ENCODE measurements around the gene PTPN4. TPM values are rescaled to one million over a fixed set of nuclear protein-coding genes. Genes with fewer than 3 reads are reported as not detected.

The PTPN4 gene
- total RNA-seq, 6 donors from 2014 or later, result 15.3 to 112 (median 35.9) TPM

GRCh38 chr2:119826370-119826961, 66.7 kb downstream of the PTPN4 start:
- 72 to 75% methylated on average over 5 of the region's 5 CpGs for WGBS, 2 donors
- TF ChIP-seq POLR2A (IDR thresholded peaks at IDR 0.05) (no peak), EP300 (IDR thresholded peaks at IDR 0.05) (no peak), POLR2AphosphoS5 (IDR thresholded peaks at IDR 0.05) (no peak)
- TF ChIP-seq, protein P1, sequence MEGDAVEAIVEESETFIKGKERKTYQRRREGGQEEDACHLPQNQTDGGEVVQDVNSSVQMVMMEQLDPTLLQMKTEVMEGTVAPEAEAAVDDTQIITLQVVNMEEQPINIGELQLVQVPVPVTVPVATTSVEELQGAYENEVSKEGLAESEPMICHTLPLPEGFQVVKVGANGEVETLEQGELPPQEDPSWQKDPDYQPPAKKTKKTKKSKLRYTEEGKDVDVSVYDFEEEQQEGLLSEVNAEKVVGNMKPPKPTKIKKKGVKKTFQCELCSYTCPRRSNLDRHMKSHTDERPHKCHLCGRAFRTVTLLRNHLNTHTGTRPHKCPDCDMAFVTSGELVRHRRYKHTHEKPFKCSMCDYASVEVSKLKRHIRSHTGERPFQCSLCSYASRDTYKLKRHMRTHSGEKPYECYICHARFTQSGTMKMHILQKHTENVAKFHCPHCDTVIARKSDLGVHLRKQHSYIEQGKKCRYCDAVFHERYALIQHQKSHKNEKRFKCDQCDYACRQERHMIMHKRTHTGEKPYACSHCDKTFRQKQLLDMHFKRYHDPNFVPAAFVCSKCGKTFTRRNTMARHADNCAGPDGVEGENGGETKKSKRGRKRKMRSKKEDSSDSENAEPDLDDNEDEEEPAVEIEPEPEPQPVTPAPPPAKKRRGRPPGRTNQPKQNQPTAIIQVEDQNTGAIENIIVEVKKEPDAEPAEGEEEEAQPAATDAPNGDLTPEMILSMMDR (IDR thresholded peaks at IDR 0.05), result peak in 4 of 6 experiments; percentile 12 to 32 (median 14)
- H3K9me3 ChIP-seq, result peaks cover 0 to 9% (median 0%) of the 10 kb centered on the region in 4 donors
- DNase-seq (no peak), ATAC-seq (ENCODE audit: low FRiP score in 2 of 2) (peak in 1 of 2 donors; percentile 63)
- no peak overlapping the region for H3K27ac ChIP-seq
- peaks cover 0 to 6% (median 0%) of the 10 kb centered on the region in 4 donors for H3K36me3 ChIP-seq
- H3K27me3 ChIP-seq, result no peaks in the 10 kb centered on the region
- no peak overlapping the region for H3K4me3 ChIP-seq
- no peaks in the 10 kb centered on the region for H3K4me1 ChIP-seq

DNA sequence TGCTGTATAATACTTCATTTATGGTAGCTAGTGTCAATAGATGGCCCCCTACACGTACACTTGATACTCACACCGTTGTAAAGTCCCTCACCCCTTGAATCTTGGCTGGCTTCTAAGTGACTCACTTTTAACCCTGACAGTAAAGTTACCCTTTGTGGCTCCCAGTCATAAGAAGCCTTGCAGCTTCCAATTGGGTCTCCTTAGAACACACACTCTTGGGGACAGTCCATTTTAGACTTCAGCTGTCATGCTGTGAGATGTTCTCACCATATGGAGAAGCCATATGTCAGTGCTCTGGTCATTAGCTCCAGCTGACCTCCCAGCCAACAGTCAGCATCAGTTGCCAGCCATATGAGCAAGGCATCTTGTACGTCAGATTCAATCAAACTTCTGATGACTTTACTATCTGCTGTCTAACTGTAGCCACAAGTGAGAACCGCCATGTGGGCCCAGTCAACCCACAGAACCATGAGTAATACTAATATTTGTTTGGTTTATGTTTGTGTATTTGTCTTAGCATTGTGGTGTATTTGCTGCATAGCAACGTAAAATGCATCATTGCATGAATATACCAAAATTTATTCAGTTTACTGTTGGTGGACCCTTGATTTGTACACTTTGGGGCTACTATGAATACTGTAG, 68.3 kb downstream of the PTPN4 start:
- peaks cover 0 to 9% (median 0%) of the 10 kb centered on the region in 4 donors for H3K9me3 ChIP-seq
- 70 to 82% methylated on average over 5 of the region's 5 CpGs for WGBS, 2 donors
- H3K4me3 ChIP-seq, result no peak overlapping the region
- ATAC-seq (ENCODE audit: low FRiP score in 2 of 2) (no peak), DNase-seq (no peak)
- no peaks in the 10 kb centered on the region for H3K27me3 ChIP-seq
- H3K36me3 ChIP-seq, result peaks cover 0 to 6% (median 0%) of the 10 kb centered on the region in 4 donors
- no peak overlapping the region for H3K27ac ChIP-seq
- TF ChIP-seq POLR2A (IDR thresholded peaks at IDR 0.05), result no peak
- no peak for TF ChIP-seq POLR2AphosphoS5 (IDR thresholded peaks at IDR 0.05)
- no peak for TF ChIP-seq EP300 (IDR thresholded peaks at IDR 0.05)
- TF ChIP-seq, protein P1 (IDR thresholded peaks at IDR 0.05), result no peak
- H3K4me1 ChIP-seq, result no peaks in the 10 kb centered on the region

DNA sequence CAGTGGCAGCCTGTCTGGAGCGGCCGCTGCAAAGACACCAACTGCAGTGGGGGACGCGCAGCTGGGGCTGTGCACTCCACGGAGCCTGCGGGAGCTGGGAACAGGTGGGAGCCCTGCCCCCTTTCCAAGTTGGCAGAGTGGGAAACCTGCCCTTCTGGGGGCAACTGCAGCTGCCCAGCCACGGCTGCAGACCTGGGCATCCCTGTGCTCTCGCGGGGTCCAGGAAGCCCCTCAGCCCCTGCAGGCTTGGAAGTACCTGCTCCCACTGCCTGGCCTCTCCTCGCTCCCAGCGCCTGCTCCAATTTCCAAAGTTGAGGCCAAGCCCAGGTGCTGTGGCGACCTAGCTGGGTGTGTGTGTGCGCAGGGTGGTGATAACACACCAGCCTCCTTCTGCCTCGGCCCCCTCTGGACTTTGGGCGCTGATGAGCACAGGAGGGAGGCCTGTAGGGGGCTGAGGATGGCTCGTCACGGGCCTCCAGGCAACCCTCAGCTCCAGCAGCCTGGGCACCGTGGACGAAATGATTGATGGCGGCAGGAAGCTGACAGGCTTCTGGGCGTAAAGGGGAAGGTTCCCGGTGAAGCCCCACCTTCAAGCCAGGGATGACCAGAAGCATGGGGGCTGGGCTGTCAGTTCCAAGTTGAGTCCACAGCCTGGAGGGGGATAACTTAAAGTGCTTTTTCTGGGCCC, 76.9 kb downstream of the PTPN4 start:
- H3K27me3 ChIP-seq, result no peaks in the 10 kb centered on the region
- TF ChIP-seq POLR2AphosphoS5 (IDR thresholded peaks at IDR 0.05) (no peak), EP300 (IDR thresholded peaks at IDR 0.05) (no peak), POLR2A (IDR thresholded peaks at IDR 0.05) (no peak)
- TF ChIP-seq, protein P1 (IDR thresholded peaks at IDR 0.05), result no peak
- no peaks in the 10 kb centered on the region for H3K9me3 ChIP-seq
- peaks cover 2 to 9% (median 4%) of the 10 kb centered on the region in 4 donors for H3K4me1 ChIP-seq
- no peak overlapping the region for H3K27ac ChIP-seq
- no peak overlapping the region for H3K4me3 ChIP-seq
- peak; percentile 17 to 30 for ATAC-seq (ENCODE audit: low FRiP score in 2 of 2)
- DNase-seq, result peak in 1 of 2 donors; percentile 49
- 88 to 93% methylated on average over 14 to 22 of the region's 22 CpGs for WGBS, 2 donors
- H3K36me3 ChIP-seq, result no peaks in the 10 kb centered on the region

- Histone ChIP-seq H3K4me3 (no peak overlapping the region), H3K27me3 (no peaks in the 10 kb centered on the region), H3K9me3 (no peaks in the 10 kb centered on the region), H3K4me1 (peaks cover 3 to 9% (median 4%) of the 10 kb centered on the region in 4 donors), H3K27ac (no peak overlapping the region), H3K36me3 (no peaks in the 10 kb centered on the region)
- ATAC-seq (ENCODE audit: low FRiP score in 2 of 2) (peak in 1 of 2 donors; percentile 26), DNase-seq (no peak)
- 87 to 90% methylated on average over 11 to 12 of the region's 12 CpGs for WGBS, 2 donors
- no peak for TF ChIP-seq POLR2AphosphoS5 (IDR thresholded peaks at IDR 0.05)
- TF ChIP-seq, protein P1 (IDR thresholded peaks at IDR 0.05), result no peak
- no peak for TF ChIP-seq POLR2A (IDR thresholded peaks at IDR 0.05)
- TF ChIP-seq EP300 (IDR thresholded peaks at IDR 0.05), result no peak
Observed at GRCh38 chr2:119837350-119837749, 77.6 kb downstream of the PTPN4 start.
